ENCODE measurements around the gene LRIG3. TPM values are rescaled to one million over a fixed set of nuclear protein-coding genes. Genes with fewer than 3 reads are reported as not detected.

Gene LRIG3
- total and polyA plus RNA-seq, 5 donors from 2014 or later, result not detected

GRCh38 chr12:58920961-58921861 is 907 bp upstream of the LRIG3 start:
- Histone ChIP-seq H3K4me3 (ENCODE audit: low read depth, low read length) (no peak overlapping the region), H3K27me3 (ENCODE audit: control insufficient read depth, insufficient read depth, low read length) (peaks cover 9% of the 10 kb centered on the region), H3K36me3 (ENCODE audit: control insufficient read depth, insufficient read depth, low read length) (no peaks in the 10 kb centered on the region), H3K9me3 (ENCODE audit: control insufficient read depth in 2 of 2, low read length in 2 of 2) (no peaks in the 10 kb centered on the region), H3K27ac (ENCODE audit: insufficient read depth, low read length, poor library complexity, severe bottlenecking) (no peak overlapping the region), H3K4me1 (ENCODE audit: control insufficient read depth, insufficient read depth, low read length, poor library complexity, severe bottlenecking) (peaks cover 5% of the 10 kb centered on the region)
- Mint-ChIP-seq H3K27ac (no peak overlapping the region), H3K27me3 (peaks cover 25% of the 10 kb centered on the region), H3K4me1 (peaks cover 0 to 7% (median 3%) of the 10 kb centered on the region in 4 donors), H3K9me3 (peaks cover 0 to 6% (median 1%) of the 10 kb centered on the region in 7 donors), H3K36me3 (no peaks in the 10 kb centered on the region), H3K4me3 (no peak overlapping the region)
- ATAC-seq (ENCODE audit: low read depth in 2 of 2), result no peak
- DNase-seq, result no peak

- no peak for ATAC-seq (ENCODE audit: low read depth in 2 of 2)
- DNase-seq, result no peak
- no peaks in the 10 kb centered on the region for H3K9me3 ChIP-seq (ENCODE audit: control insufficient read depth in 2 of 2, low read length in 2 of 2)
- no peak overlapping the region for H3K4me3 Mint-ChIP-seq
- peaks cover 0 to 6% (median 1%) of the 10 kb centered on the region in 7 donors for H3K9me3 Mint-ChIP-seq
- no peaks in the 10 kb centered on the region for H3K36me3 ChIP-seq (ENCODE audit: control insufficient read depth, insufficient read depth, low read length)
- H3K36me3 Mint-ChIP-seq, result no peaks in the 10 kb centered on the region
- H3K27me3 ChIP-seq (ENCODE audit: control insufficient read depth, insufficient read depth, low read length), result peaks cover 9% of the 10 kb centered on the region
- no peak overlapping the region for H3K27ac ChIP-seq (ENCODE audit: insufficient read depth, low read length, poor library complexity, severe bottlenecking)
- peaks cover 29% of the 10 kb centered on the region for H3K27me3 Mint-ChIP-seq
- peaks cover 0 to 7% (median 3%) of the 10 kb centered on the region in 4 donors for H3K4me1 Mint-ChIP-seq
- peaks cover 5% of the 10 kb centered on the region for H3K4me1 ChIP-seq (ENCODE audit: control insufficient read depth, insufficient read depth, low read length, poor library complexity, severe bottlenecking)
- no peak overlapping the region for H3K4me3 ChIP-seq (ENCODE audit: low read depth, low read length)
- no peak overlapping the region for H3K27ac Mint-ChIP-seq
These were observed 838 bp downstream of the LRIG3 start for GRCh38 chr12:58919231-58920101.

- peaks cover 9% of the 10 kb centered on the region for H3K27me3 ChIP-seq (ENCODE audit: control insufficient read depth, insufficient read depth, low read length)
- Mint-ChIP-seq H3K27ac (no peak overlapping the region), H3K27me3 (peaks cover 33% of the 10 kb centered on the region), H3K4me1 (peaks cover 0 to 7% (median 3%) of the 10 kb centered on the region in 4 donors), H3K9me3 (peaks cover 0 to 6% (median 1%) of the 10 kb centered on the region in 7 donors), H3K36me3 (no peaks in the 10 kb centered on the region), H3K4me3 (no peak overlapping the region)
- no peak for DNase-seq
- no peak overlapping the region for H3K4me3 ChIP-seq (ENCODE audit: low read depth, low read length)
- no peaks in the 10 kb centered on the region for H3K9me3 ChIP-seq (ENCODE audit: control insufficient read depth in 2 of 2, low read length in 2 of 2)
- no peak for ATAC-seq (ENCODE audit: low read depth in 2 of 2)
- H3K27ac ChIP-seq (ENCODE audit: insufficient read depth, low read length, poor library complexity, severe bottlenecking), result no peak overlapping the region
- no peaks in the 10 kb centered on the region for H3K36me3 ChIP-seq (ENCODE audit: control insufficient read depth, insufficient read depth, low read length)
- H3K4me1 ChIP-seq (ENCODE audit: control insufficient read depth, insufficient read depth, low read length, poor library complexity, severe bottlenecking), result peaks cover 5% of the 10 kb centered on the region
These were observed 1.8 kb downstream of the LRIG3 start for GRCh38 chr12:58918469-58918844.

- no peak overlapping the region for H3K4me3 Mint-ChIP-seq
- no peak overlapping the region for H3K4me3 ChIP-seq (ENCODE audit: low read depth, low read length)
- peaks cover 0 to 5% (median 0%) of the 10 kb centered on the region in 7 donors for H3K9me3 Mint-ChIP-seq
These were observed 2.4 kb downstream of the LRIG3 start for GRCh38 chr12:58917699-58918468.

GRCh38 chr12:58916921-58917511 is 3.3 kb downstream of the LRIG3 start:
- H3K27me3 ChIP-seq (ENCODE audit: control insufficient read depth, insufficient read depth, low read length), result peaks cover 9% of the 10 kb centered on the region
- no peak for ATAC-seq (ENCODE audit: low read depth in 2 of 2)
- no peak overlapping the region for H3K27ac ChIP-seq (ENCODE audit: insufficient read depth, low read length, poor library complexity, severe bottlenecking)
- Mint-ChIP-seq H3K36me3 (no peaks in the 10 kb centered on the region), H3K27ac (no peak overlapping the region), H3K9me3 (peaks cover 0 to 2% (median 0%) of the 10 kb centered on the region in 7 donors), H3K27me3 (peaks cover 33% of the 10 kb centered on the region), H3K4me1 (peaks cover 0 to 7% (median 3%) of the 10 kb centered on the region in 4 donors), H3K4me3 (no peak overlapping the region)
- no peak for DNase-seq
- no peaks in the 10 kb centered on the region for H3K36me3 ChIP-seq (ENCODE audit: control insufficient read depth, insufficient read depth, low read length)
- H3K4me3 ChIP-seq (ENCODE audit: low read depth, low read length), result no peak overlapping the region
- peaks cover 5% of the 10 kb centered on the region for H3K4me1 ChIP-seq (ENCODE audit: control insufficient read depth, insufficient read depth, low read length, poor library complexity, severe bottlenecking)
- no peaks in the 10 kb centered on the region for H3K9me3 ChIP-seq (ENCODE audit: control insufficient read depth in 2 of 2, low read length in 2 of 2)

More at GRCh38 chr12:58917699-58918468, 2.4 kb downstream of the LRIG3 start:
- Mint-ChIP-seq H3K4me1 (peaks cover 0 to 7% (median 3%) of the 10 kb centered on the region in 4 donors), H3K36me3 (no peaks in the 10 kb centered on the region), H3K27ac (no peak overlapping the region), H3K27me3 (peaks cover 33% of the 10 kb centered on the region)
- no peak overlapping the region for H3K27ac ChIP-seq (ENCODE audit: insufficient read depth, low read length, poor library complexity, severe bottlenecking)
- peaks cover 9% of the 10 kb centered on the region for H3K27me3 ChIP-seq (ENCODE audit: control insufficient read depth, insufficient read depth, low read length)
- no peaks in the 10 kb centered on the region for H3K36me3 ChIP-seq (ENCODE audit: control insufficient read depth, insufficient read depth, low read length)
- H3K9me3 ChIP-seq (ENCODE audit: control insufficient read depth in 2 of 2, low read length in 2 of 2), result no peaks in the 10 kb centered on the region
- peaks cover 5% of the 10 kb centered on the region for H3K4me1 ChIP-seq (ENCODE audit: control insufficient read depth, insufficient read depth, low read length, poor library complexity, severe bottlenecking)
- no peak for ATAC-seq (ENCODE audit: low read depth in 2 of 2)
- DNase-seq, result no peak

GRCh38 chr12:58916161-58916621 is 4.1 kb downstream of the LRIG3 start:
- H3K36me3 Mint-ChIP-seq, result no peaks in the 10 kb centered on the region
- H3K4me3 Mint-ChIP-seq, result no peak overlapping the region
- H3K27ac Mint-ChIP-seq, result no peak overlapping the region
- H3K27me3 Mint-ChIP-seq, result peaks cover 33% of the 10 kb centered on the region
- no peak overlapping the region for H3K27ac ChIP-seq (ENCODE audit: insufficient read depth, low read length, poor library complexity, severe bottlenecking)
- H3K27me3 ChIP-seq (ENCODE audit: control insufficient read depth, insufficient read depth, low read length), result peaks cover 9% of the 10 kb centered on the region
- H3K4me1 Mint-ChIP-seq, result peaks cover 0 to 7% (median 3%) of the 10 kb centered on the region in 4 donors
- no peaks in the 10 kb centered on the region for H3K36me3 ChIP-seq (ENCODE audit: control insufficient read depth, insufficient read depth, low read length)
- DNase-seq, result no peak
- ATAC-seq (ENCODE audit: low read depth in 2 of 2), result no peak
- peaks cover 0 to 2% (median 0%) of the 10 kb centered on the region in 7 donors for H3K9me3 Mint-ChIP-seq
- no peak overlapping the region for H3K4me3 ChIP-seq (ENCODE audit: low read depth, low read length)
- peaks cover 5% of the 10 kb centered on the region for H3K4me1 ChIP-seq (ENCODE audit: control insufficient read depth, insufficient read depth, low read length, poor library complexity, severe bottlenecking)
- H3K9me3 ChIP-seq (ENCODE audit: control insufficient read depth in 2 of 2, low read length in 2 of 2), result no peaks in the 10 kb centered on the region

- H3K27me3 ChIP-seq (ENCODE audit: control insufficient read depth, insufficient read depth, low read length), result peaks cover 9% of the 10 kb centered on the region
- peaks cover 0 to 7% (median 2%) of the 10 kb centered on the region in 4 donors for H3K4me1 Mint-ChIP-seq
- no peak overlapping the region for H3K27ac ChIP-seq (ENCODE audit: insufficient read depth, low read length, poor library complexity, severe bottlenecking)
- no peaks in the 10 kb centered on the region for H3K9me3 ChIP-seq (ENCODE audit: control insufficient read depth in 2 of 2, low read length in 2 of 2)
- peaks cover 5% of the 10 kb centered on the region for H3K4me1 ChIP-seq (ENCODE audit: control insufficient read depth, insufficient read depth, low read length, poor library complexity, severe bottlenecking)
- no peak overlapping the region for H3K27ac Mint-ChIP-seq
- peaks cover 0 to 2% (median 0%) of the 10 kb centered on the region in 7 donors for H3K9me3 Mint-ChIP-seq
- H3K4me3 ChIP-seq (ENCODE audit: low read depth, low read length), result no peak overlapping the region
- no peak overlapping the region for H3K4me3 Mint-ChIP-seq
- no peaks in the 10 kb centered on the region for H3K36me3 Mint-ChIP-seq
- peaks cover 29% of the 10 kb centered on the region for H3K27me3 Mint-ChIP-seq
- no peak for ATAC-seq (ENCODE audit: low read depth in 2 of 2)
- DNase-seq, result no peak
- H3K36me3 ChIP-seq (ENCODE audit: control insufficient read depth, insufficient read depth, low read length), result no peaks in the 10 kb centered on the region
These were observed 4.7 kb downstream of the LRIG3 start for GRCh38 chr12:58915634-58916033.

Data from CD4-positive, CD25-positive, alpha-beta regulatory T cell (primary cell).